AG10803 (cell line): ENCODE measurements around the gene CCSER1.

ENCODE experiments used
- DNase-seq: peaks from one replicate; pipeline ENCODE4 v3.0.0; 2010; ENCODE audit warnings: low read depth
- H3K4me3 ChIP-seq: 2 replicates; pipeline ENCODE4 v1.5.1; 2011; ENCODE audit warnings: mild to moderate bottlenecking, low read length, control low read depth
- TF ChIP-seq, protein P1 (sequence below): conservative IDR thresholded peaks from 2 replicates; pipeline ENCODE4 v1.5.1; 2011; ENCODE audit warnings: mild to moderate bottlenecking, low read length, control low read depth, inconsistent platforms

CCSER1 gene

DNA sequence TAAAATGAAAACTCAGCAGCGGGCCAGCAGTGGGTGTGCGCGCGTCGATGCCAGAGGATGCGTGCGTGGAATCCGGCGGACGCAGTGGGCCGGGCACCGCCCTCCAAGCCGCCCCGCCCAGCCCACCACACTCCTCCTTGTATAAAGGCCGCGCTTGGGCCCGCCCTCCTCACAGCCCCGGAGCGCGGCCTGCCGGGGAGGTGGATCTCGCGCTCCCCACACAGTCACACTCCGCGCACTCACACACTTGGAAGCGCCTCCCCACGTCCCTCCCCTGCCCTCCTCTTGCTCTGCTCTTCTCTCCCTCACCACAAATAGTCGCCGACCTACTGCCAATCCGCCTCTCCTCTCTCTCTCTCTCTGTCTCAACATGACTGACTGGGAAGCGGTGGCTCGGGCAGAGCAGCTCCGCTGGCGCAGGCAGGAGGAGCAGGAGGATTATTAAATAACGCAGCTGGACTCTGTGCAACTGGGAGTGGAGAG lies at the start of gene CCSER1:
Gene CCSER1, plus strand, starts transcription at position 172 of the 483 bp plus-strand sequence.
- H3K4me3 ChIP-seq, result peak within 1 kb of the TSS; percentile 28
- TF ChIP-seq, protein P1, sequence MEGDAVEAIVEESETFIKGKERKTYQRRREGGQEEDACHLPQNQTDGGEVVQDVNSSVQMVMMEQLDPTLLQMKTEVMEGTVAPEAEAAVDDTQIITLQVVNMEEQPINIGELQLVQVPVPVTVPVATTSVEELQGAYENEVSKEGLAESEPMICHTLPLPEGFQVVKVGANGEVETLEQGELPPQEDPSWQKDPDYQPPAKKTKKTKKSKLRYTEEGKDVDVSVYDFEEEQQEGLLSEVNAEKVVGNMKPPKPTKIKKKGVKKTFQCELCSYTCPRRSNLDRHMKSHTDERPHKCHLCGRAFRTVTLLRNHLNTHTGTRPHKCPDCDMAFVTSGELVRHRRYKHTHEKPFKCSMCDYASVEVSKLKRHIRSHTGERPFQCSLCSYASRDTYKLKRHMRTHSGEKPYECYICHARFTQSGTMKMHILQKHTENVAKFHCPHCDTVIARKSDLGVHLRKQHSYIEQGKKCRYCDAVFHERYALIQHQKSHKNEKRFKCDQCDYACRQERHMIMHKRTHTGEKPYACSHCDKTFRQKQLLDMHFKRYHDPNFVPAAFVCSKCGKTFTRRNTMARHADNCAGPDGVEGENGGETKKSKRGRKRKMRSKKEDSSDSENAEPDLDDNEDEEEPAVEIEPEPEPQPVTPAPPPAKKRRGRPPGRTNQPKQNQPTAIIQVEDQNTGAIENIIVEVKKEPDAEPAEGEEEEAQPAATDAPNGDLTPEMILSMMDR, result no peak
- peak; percentile 15 for DNase-seq

- H3K4me3 ChIP-seq, result no peak overlapping the region
- no peak for DNase-seq
- TF ChIP-seq, protein P1, result no peak
Measured at GRCh38 chr4:90078440-90078839, 48.8 kb upstream of the CCSER1 start.

DNA sequence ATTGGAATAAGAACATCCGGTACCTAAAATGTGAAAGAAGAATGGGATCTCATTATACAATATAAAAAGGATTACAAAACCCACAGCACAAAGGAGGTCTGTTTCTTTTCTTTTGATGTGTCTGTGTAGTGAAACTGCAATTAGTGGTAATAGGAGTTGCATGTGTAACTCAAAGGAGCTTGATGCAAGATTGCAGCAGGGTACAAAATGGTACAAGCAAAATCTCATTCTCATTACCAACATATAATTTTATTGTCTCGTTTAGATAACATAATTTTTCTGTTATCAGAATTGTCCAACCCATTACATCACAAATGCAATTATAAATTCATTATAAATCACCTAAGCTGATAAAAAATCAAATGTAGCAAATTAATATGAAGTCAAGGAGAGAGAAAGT lies 47.1 kb upstream of the CCSER1 start:
- H3K4me3 ChIP-seq, result no peak overlapping the region
- TF ChIP-seq, protein P1, result no peak
- DNase-seq, result no peak

DNA sequence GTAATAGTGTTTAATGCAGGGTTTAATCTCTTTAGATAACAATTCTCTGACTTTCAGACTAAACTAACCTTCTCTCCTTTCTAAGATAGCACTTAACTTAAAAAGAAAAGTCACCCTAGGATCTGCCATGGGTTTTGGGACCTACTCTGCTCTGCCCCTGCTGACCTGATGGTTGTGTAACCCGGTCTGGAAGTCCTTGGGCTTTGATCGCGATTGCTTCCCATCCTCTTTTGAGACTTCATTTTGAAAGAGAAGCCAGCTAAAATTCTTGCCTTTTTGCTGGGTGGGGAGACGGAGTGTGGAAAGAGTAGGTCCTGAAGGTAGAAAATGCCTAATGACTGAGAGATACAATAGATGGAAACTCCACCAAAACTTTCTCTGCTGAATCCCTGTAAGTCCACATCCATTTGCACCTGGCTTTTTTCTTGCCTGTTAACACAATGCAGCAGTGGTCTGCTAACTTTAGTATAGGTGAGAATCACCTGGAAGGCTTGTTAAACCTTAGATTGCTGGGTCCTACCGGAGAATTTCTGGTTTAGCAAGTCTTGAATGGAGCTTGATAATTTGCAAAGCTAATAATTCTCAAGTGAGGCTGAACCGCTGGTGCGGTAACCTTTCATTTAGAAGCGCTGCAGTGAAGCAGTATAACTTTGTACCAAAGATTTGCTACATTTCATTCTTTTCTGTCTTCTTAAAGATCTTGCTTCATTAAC lies 45.6 kb upstream of the CCSER1 start:
- TF ChIP-seq, protein P1, result no peak
- H3K4me3 ChIP-seq, result no peak overlapping the region
- DNase-seq, result no peak

DNA sequence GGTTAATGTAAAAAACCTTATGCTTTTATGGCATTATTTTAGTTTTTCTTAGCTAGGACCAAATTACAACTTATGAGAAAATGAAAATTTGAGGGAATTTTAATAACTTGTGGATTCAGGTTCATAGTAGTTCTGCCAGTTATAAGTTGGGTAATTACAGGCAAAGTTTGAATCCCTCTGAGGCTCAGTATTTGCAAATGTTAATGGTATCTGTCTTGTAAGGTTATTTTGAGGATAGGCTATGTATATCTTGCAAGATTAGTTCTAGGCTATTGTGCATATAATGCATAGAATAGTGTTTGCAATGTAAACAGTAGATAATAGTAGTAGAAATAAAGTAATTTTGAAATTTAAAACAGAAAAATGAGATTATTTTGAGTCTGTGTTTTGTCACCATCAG lies 44.7 kb upstream of the CCSER1 start:
- TF ChIP-seq, protein P1, result no peak
- DNase-seq, result no peak
- no peak overlapping the region for H3K4me3 ChIP-seq

DNA sequence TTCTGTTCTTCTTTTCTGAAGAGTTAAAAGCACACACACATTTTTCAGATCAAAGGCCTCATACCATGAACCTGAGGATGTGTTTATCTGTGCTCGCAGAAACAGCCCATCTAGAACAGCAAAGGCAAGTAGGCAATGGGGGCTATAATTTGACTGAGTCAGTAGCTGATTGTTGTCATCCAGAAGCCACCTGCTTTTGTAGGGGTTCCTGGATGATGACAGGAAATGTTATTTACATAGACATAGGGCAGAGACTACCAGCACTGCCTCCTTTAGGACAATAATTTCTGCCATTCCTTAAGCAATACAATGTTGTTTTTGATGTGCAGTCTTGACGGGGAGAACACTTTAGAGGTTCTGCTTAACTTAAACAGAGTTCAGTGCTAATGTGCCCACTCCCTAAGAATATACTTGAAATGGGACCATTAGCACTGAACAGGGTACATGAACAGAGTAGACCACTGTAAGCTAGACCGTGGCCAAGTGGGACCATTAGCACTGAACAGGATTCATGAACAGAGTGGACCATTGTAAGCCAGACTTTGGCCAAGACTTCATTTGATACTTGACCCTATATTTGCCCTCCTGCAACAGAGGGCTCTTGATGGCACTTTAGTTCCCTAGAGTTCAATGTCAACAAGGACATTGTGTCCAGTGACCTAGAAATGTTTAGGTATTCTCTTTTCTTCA lies 42.8 kb upstream of the CCSER1 start:
- TF ChIP-seq, protein P1, result no peak
- no peak overlapping the region for H3K4me3 ChIP-seq
- no peak for DNase-seq

DNA sequence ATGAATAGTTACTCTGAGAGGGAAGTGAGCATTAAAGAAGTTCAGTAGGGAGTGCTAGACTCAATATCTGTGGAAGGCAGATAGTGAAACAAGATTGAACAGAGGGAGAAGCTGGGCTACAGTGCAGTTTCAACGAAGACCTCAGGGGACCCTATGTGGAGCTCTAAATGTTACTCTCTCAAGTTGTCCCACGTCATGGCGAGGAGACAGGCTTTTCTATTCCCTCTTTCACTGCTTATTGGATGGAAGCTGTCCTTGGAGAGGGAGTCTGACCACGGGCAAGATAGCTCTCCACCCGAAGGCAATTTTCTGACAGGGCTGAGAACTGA lies 42.3 kb upstream of the CCSER1 start:
- TF ChIP-seq, protein P1, result no peak
- no peak for DNase-seq

More for the DNA sequence above, 42.3 kb upstream of the CCSER1 start:
- no peak overlapping the region for H3K4me3 ChIP-seq
